Neural cell (in vitro differentiated cells): Measurements from ENCODE around the gene TEX19.

Experiments used
- CTCF ChIP-seq: fragments of 450-650 bp; IDR thresholded peaks from 2 replicates; pipeline ENCODE4 v1.5.1; 2014; ENCODE audit warnings: antibody characterized with exemption, mild to moderate bottlenecking, moderate library complexity; ENCODE audit not compliant: poor library complexity, severe bottlenecking
- EP300 ChIP-seq: fragments of 450-650 bp; conservative IDR thresholded peaks from 2 replicates; pipeline ENCODE4 v1.6.1; 2014; ENCODE audit warnings: antibody characterized with exemption, mild to moderate bottlenecking, moderate library complexity; ENCODE audit not compliant: poor library complexity, severe bottlenecking
- EZH2 ChIP-seq: fragments of 200-600, 300-800 bp; shearing (Covaris generic), sonication (generic); IDR thresholded peaks from 2 replicates; pipeline ENCODE4 v1.6.1; 2014; ENCODE audit warnings: antibody characterized with exemption, low read length, borderline replicate concordance, mild to moderate bottlenecking; ENCODE audit not compliant: insufficient read depth, poor library complexity, severe bottlenecking
- MXI1 ChIP-seq: fragments of 450-650 bp; conservative IDR thresholded peaks from 2 replicates; pipeline ENCODE4 v1.6.1; 2014; ENCODE audit warnings: antibody characterized with exemption, mild to moderate bottlenecking; ENCODE audit not compliant: poor library complexity, severe bottlenecking
- POLR2AphosphoS5 ChIP-seq: IDR thresholded peaks from 2 replicates; pipeline ENCODE4 v1.6.1; 2012
- RAD21 ChIP-seq: fragments of 450-650 bp; conservative IDR thresholded peaks from 2 replicates; pipeline ENCODE4 v1.6.1; 2014; ENCODE audit warnings: antibody characterized with exemption, mild to moderate bottlenecking, moderate library complexity
- REST ChIP-seq: IDR thresholded peaks from 2 replicates; pipeline ENCODE4 v1.6.1; 2012; ENCODE audit warnings: borderline replicate concordance
- SMC3 ChIP-seq: fragments of 450-650 bp; conservative IDR thresholded peaks from 2 replicates; pipeline ENCODE4 v1.6.1; 2014; ENCODE audit warnings: antibody characterized with exemption, mild to moderate bottlenecking, moderate library complexity; ENCODE audit not compliant: poor library complexity
- TAF1 ChIP-seq: IDR thresholded peaks from 2 replicates; pipeline ENCODE4 v1.6.1; 2012; ENCODE audit warnings: low read depth

GRCh38 chr17:82355770-82356427 lies 3.1 kb upstream of the TEX19 start:
- TF ChIP-seq SMC3 = no peak
- TF ChIP-seq EZH2 = no peak
- TF ChIP-seq CTCF = no peak
- no peak for TF ChIP-seq REST
- no peak for TF ChIP-seq TAF1
- TF ChIP-seq MXI1 = no peak
- no peak for TF ChIP-seq RAD21
- TF ChIP-seq EP300 = no peak
- no peak for TF ChIP-seq POLR2AphosphoS5
